HG02970 (cell line): ENCODE measurements around the gene WWOX.

Source experiments
- ATAC-seq: cut with Tn5 transposase; IDR thresholded peaks from one replicate; pipeline ENCODE4 v1.9.1; 2021; ENCODE audit warnings: mild to moderate bottlenecking, moderate library complexity, moderate number of reproducible peaks; ENCODE audit not compliant: unreplicated experiment, low FRiP score

WWOX gene

DNA sequence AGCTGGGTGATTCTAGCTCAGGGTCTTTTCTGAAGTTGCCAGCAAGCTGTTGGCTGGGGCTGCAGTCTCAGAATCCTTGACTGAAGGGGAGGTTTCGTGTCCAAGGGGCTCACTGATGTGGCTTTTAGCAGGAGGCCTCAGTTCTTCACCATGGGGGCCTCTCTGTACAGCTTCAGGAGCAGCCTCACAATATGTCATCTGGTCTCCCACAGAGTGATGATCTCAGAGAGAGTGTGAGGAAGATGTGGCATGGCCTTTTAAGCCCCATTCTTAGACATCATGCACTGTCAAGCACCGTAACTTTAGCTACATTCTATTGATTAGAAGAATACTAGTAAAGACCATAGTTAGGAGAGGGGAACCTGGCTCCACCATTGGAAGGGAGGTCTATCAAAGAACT, 732.6 kb downstream of the WWOX start:
- ATAC-seq = no peak

- ATAC-seq = no peak
These were observed 737.5 kb downstream of the WWOX start for GRCh38 chr16:78836802-78837491.

DNA sequence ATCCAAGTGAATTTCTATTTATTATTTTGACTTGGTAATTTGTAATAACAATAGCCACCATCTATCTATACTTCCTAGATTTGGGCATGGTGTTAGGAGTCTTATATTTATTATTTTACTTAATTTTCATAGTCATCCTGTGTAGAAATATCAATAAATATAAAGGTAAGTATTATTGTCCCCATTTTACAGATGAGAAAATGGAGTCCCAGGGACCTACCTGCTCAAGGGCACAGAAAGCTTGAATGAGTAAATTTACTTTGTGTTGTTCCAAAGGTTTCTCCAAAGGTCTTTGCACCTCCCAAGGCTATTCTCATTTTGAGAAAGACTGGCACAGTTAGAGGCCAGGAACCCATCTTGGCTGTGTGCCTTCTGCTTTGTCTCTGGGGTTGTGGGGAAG, 738.3 kb downstream of the WWOX start:
- no peak for ATAC-seq

- no peak for ATAC-seq
These were observed 738.8 kb downstream of the WWOX start for GRCh38 chr16:78838276-78838675.

- no peak for ATAC-seq
These were observed 743.5 kb downstream of the WWOX start for GRCh38 chr16:78842950-78843349.

DNA sequence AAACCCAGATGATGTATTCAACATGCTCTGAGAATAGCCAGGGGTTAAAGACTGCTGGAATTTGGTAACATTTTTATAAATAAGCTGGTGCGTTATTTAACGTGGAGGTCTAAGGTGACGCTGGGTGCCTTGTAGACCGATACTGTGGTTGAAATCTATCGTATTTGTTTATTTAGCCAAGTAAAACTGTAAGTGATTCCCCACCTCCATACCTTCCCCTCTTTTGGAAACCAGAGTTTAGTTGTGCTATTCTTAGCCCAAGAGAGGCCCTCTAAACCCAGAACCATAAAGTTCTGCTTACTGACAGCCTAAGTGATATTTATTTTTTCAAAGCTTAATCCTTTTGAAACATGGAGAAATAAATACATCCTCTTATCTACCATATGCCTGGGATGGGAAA, 744.5 kb downstream of the WWOX start:
- no peak for ATAC-seq

GRCh38 chr16:78844682-78845081, 745.2 kb downstream of the WWOX start:
- ATAC-seq = no peak

DNA sequence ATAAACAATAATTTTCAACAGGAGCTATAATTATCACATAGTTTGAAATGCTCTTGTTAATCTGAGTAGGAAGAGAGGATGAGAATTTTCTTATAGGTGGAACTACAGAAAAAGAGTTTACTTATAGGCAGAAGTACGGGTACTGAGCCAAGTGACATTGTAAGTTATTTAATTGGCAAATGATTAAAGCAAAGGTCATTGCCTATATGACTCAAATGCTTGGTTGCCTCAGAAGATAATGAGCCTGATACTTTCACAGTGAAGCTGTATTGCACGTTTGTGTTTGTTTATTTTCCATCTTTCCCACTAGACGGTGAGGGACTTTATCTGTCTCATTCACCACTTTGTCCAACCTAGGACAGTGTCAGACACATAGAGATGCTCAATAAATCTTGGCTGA, 751.8 kb downstream of the WWOX start:
- no peak for ATAC-seq

- ATAC-seq = no peak
These were observed 752.7 kb downstream of the WWOX start for GRCh38 chr16:78852081-78852635.

DNA sequence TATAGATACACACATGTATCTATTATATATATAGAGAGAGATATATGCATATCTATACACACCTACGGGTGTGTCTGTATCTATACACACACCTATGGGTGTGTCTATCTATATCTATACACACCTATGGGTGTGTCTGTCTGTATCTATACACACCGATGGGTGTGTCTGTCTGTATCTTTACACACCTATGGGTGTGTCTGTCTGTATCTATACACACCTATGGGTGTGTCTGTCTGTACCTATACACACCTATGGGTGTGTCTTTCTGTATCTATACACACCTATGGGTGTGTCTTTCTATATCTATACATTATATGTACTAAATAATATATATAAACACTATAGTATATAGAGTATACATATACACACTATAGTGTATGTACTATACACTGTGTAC, 762.6 kb downstream of the WWOX start:
- no peak for ATAC-seq

GRCh38 chr16:78866521-78866920, 767.1 kb downstream of the WWOX start:
- ATAC-seq = no peak

GRCh38 chr16:78869492-78869891, 770.0 kb downstream of the WWOX start:
- no peak for ATAC-seq

DNA sequence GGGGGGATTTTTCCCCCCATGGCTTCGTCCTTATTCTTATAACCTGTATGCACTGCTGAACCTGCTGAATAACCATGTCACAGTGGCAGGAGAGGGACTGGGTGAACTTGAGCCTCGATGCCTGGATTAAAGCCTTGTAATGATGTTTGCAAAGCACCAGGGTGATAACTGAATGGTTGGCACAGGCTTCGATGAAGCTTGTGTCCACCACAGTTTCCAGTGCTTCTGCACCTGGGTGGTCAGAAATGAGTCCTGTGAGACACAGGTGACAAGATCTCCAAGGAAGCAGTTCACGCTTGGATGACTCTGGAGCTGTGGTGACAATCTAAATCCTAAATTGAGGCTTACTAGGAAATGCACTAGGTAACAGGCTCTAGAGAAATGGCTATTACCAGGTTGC, 771.8 kb downstream of the WWOX start:
- no peak for ATAC-seq

DNA sequence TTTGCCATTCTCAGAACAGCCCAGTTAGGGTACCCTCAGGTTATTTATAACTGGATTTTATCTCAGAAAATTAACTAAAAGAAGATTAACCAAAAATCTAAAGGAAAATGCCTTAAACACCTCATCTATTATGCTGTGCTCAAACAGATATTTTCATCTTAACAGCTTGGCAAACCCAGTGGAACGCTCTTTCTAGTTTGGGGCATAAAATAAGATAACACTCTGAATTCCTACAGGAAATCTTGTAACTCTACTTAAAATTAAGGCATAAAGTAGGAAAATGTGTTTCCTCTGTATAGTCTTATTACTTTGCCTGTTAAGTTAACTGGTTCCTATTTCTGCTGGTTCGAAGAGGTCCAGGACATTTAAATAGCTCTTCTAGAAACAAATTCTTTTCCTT, 777.2 kb downstream of the WWOX start:
- no peak for ATAC-seq

DNA sequence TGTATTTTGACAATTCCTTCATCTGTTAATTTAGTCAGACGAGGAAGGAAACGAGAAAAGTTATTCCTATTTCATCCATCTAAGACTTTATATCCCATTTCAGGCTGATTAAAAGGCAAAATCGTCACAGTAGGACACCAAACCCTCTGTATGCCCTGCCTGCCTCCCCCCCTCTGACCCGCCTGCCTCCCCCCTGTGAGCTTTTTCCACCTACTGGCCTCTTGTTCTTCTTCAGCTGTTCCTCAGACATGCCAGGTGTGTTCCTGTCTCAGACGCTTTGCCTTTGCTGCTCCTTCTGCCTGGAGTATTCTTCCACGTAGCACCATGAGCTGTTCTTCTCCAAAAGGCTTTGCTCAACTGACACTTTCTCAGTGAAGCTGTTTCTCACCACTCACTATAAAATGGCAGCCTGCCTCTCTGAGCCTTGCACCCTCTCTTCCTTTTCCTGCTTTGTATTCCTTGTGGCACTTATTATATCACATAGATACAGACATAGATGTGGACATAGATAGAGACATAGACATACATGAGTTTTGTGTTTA, 777.7 kb downstream of the WWOX start:
- no peak for ATAC-seq

DNA sequence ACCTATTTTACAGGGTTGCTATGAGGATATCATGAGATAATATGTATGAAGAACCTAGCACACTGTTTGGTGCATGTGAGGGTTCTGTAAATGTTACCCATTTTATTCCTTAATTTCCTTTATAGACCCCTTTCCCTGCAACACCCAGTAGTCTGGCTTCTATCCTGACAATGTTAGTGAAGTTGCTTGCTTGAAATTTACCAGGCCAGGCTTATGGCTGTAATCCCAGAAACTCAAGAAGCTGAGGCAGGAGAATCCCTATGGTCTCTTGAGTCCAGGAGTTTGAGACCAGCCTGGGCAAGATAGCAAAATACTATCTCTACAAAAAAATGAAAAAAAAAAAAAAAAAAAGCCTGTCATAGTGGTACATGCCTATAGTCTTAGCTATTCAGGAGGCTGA, 779.1 kb downstream of the WWOX start:
- no peak for ATAC-seq

- no peak for ATAC-seq
These were observed 779.6 kb downstream of the WWOX start for GRCh38 chr16:78879011-78879410.

DNA sequence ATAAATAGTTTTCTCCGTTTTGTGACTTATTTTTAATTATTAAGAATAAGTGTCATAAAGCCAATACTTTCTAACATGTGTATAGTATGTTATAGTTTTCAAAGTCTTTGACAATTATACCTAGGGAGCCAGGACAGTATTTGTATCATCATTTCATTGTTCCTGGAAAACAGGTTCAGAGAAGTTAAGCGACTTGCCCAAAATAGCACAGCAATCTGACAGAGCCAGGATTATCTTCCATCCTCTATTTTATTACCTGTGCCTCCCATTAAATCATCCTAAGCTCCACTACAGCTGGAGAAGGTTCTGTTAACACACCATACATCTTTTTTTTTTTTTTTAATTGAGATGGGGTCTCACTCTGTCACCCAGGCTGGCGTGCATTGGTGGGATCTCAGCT, 782.7 kb downstream of the WWOX start:
- ATAC-seq = no peak

DNA sequence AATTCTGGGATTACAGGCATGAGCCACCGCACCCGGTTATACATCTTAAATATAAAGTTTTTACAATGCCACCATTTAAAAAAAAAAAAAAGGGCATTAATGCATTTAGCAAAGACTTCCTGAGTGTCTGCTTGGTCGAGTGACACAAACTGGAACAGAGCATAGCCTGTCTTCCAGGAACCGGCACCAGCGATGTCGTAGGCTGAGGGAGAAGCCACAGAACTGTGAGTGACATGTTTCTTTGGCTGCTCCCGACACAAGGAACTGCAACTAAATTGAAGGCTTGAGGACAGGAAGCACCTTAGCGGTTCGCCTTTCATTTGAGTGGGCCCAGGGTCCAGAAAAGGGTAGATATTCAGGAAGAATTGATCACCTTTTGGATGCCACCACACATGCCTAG, 783.3 kb downstream of the WWOX start:
- ATAC-seq = no peak

DNA sequence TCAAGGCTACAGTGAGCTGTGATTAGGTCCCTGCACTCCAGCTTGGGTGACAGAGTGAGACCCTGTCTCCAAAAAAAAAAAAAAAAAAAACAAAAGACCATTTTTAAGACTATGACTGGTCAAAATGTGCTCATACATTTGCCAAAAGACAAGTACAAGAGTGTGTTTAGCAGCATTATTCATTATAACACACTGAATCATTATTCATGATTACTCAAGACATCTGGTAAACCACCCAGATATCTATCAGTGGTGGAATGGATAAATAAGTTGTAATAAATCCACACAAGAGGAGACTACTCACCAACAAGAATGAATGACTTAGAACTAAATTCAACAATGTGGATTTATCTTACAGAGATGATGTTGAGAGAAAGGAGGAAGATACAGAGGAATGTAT, 784.8 kb downstream of the WWOX start:
- no peak for ATAC-seq

DNA sequence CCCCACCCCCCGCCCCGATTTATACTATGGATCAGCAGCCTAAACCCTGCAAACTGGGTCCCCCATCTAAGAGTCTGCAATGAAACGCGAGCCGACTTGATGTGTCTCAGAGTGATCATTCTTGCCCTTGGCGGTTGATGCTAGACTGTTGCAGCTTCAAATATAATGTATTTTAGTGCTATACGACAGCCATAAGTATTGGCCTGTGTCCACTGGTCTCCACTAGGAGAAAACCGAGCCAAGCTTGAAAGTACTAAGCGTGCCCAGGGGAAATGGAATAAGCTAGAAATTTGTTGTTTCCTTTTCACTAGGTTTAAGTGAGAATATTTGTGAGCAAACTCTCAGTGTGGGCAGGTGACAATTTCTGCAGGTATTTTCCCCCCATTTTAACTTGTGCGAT, 789.9 kb downstream of the WWOX start:
- ATAC-seq = no peak

DNA sequence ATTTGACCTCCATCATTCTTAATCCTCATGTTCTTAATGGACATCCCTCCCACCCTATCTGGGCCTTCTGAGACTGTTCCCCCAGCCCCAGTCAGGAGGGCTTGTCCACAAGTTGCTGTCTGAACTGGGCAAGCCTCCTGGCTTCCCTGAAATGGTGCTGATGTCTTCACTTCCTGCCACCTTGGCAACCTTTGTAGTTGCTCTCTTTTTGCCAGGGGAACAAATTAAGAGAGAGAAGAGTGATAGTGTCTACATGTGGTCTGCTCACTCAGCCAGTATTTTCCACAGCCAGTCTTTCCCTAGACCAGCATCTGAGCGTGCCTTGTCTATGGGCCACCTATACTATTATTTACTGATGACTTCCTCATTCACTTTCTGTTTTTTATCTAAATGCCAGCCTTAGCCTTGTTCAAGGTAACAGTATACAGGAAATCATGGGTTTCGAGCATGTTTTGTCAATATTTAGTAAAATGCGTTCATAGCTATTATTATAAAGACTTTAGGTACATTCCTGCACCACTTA, 791.0 kb downstream of the WWOX start:
- ATAC-seq = no peak
